HepG2 (cell line): ENCODE results near the gene TFF2.

Experiments used
- TF ChIP-seq, protein P1 (sequence below): sonication (generic); formaldehyde crosslinking; IDR thresholded peaks from 2 replicates; pipeline ENCODE4 v1.5.0; 2020; ENCODE audit warnings: missing genetic modification reagents, mild to moderate bottlenecking, borderline replicate concordance
- TF ChIP-seq, protein P2 (sequence below): sonication (generic); formaldehyde crosslinking; IDR thresholded peaks from 2 replicates; pipeline ENCODE4 v1.8.1; 2023; ENCODE audit warnings: missing genetic modification reagents, inconsistent platforms, borderline replicate concordance

DNA sequence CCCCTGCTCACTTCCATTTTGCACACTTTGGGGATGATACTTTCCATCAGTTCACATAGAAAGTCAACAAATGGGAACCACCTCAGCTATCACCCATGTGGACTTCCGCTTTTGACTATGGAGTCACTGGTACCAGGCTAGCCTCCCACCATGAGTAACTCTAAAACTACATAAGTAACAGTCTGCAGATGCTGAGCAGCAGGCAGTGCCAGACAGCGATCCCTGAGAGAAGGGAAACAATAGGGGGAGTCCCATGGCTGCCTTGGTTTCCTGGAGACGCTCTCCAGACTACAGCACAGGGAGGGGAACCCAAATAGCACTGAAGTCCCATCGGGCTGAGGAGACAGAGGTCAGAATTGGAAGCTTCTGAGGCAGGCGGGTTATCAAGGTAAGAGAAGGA is 2.8 kb upstream of the TFF2 start:
- TF ChIP-seq, protein P1, sequence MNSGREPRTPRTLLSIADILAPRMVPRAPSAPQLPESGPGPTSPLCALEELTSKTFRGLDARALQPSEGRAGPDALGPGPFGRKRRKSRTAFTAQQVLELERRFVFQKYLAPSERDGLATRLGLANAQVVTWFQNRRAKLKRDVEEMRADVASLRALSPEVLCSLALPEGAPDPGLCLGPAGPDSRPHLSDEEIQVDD (CRISPR knock-in tag) = no peak
- TF ChIP-seq, protein P2, sequence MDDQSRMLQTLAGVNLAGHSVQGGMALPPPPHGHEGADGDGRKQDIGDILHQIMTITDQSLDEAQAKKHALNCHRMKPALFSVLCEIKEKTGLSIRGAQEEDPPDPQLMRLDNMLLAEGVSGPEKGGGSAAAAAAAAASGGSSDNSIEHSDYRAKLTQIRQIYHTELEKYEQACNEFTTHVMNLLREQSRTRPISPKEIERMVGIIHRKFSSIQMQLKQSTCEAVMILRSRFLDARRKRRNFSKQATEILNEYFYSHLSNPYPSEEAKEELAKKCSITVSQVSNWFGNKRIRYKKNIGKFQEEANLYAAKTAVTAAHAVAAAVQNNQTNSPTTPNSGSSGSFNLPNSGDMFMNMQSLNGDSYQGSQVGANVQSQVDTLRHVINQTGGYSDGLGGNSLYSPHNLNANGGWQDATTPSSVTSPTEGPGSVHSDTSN (CRISPR knock-in tag) = no peak
